ENCODE results near the gene APP.

DNA sequence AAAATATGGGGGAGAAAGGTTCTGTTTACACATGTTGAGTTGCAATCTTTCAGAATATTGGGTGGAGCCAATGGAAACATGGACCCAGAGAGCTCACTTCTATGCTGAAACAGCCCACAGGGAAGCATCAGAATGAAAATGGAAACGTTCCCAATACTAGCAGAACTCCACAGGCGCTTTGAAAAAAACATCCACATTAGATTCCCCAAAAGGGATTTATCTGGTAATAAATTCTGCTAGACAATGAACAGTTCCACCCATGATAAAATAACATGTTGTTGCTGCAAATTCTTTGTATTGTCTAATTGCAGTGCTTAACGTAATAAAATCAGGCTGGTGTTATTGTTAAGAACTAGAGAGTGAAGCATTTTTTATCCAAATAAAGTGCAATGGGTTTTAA is 238.8 kb downstream of the APP start:
- no peak for TF ChIP-seq CEBPB (IDR thresholded peaks at IDR 0.05)
- TF ChIP-seq, protein P1, sequence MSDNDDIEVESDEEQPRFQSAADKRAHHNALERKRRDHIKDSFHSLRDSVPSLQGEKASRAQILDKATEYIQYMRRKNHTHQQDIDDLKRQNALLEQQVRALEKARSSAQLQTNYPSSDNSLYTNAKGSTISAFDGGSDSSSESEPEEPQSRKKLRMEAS (IDR thresholded peaks at IDR 0.05), result no peak
- no peak for TF ChIP-seq TEAD4 (IDR thresholded peaks at IDR 0.05)
- TF ChIP-seq YY1 (IDR thresholded peaks at IDR 0.05; ENCODE audit: low read depth), result no peak
- no peak for TF ChIP-seq TAF1 (IDR thresholded peaks at IDR 0.05; ENCODE audit: low read depth)
- TF ChIP-seq EGR1 (IDR thresholded peaks at IDR 0.05), result no peak
- no peak for TF ChIP-seq NFIC (IDR thresholded peaks at IDR 0.05)

All from Ishikawa (cell line).